Hepatocyte (in vitro differentiated cells): Measurements from ENCODE around the gene TEX26.

Experiments
- CTCF ChIP-seq: fragments of 200-600 bp; sonication (generic); IDR thresholded peaks from 2 replicates; pipeline ENCODE4 v1.5.1; 2016; ENCODE audit warnings: antibody characterized with exemption, mild to moderate bottlenecking; ENCODE audit not compliant: poor library complexity
- EZH2phosphoT487 ChIP-seq: fragments of 200-600 bp; sonication (generic); IDR thresholded peaks from one replicate; pipeline ENCODE4 v1.6.1; 2018; ENCODE audit warnings: antibody characterized with exemption, mild to moderate bottlenecking, low read depth, moderate library complexity; ENCODE audit not compliant: unreplicated experiment, severe bottlenecking

- TF ChIP-seq CTCF (no peak), EZH2phosphoT487 (no peak)
Observed at GRCh38 chr13:30908416-30908980, 24.0 kb upstream of the TEX26 start.
